Kidney glomerular epithelial cell (primary cell): ENCODE results near the gene WWOX.
"Not testable (repeated sequence)": the region's sequence is repeated elsewhere in the genome, so short reads cannot be mapped to it uniquely, and the experiment has no call there.

Experiments used
- DNase-seq: peaks from one replicate; lab custom pipeline; 2025; lab: John Stamatoyannopoulos, UW

The WWOX gene

DNA sequence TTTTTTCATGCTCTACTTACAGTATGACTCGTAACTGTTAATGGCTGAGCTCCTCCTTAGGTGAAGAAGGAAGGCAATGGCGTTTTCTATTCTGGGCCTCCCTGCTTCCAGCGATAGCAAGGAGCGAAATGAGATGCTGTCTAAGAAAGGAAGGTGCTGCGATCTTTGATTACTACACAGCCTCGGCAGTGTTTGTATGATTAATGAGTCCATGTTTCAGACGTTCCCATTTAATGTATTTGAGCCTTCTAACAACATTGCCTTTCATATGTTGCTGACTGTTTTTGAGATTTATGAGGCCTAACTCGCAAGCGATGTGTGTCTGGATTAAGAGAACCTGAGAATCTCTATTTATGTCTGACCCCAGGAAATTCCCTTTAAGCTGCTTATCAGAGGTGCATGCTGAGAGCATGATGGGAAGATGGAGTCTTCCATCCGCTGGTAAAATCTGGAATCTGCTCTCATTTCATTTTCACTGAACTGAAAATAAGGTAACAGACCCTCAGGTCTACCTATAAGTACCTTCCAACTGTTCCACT, 403.4 kb downstream of the WWOX start:
- DNase-seq = no peak

DNA sequence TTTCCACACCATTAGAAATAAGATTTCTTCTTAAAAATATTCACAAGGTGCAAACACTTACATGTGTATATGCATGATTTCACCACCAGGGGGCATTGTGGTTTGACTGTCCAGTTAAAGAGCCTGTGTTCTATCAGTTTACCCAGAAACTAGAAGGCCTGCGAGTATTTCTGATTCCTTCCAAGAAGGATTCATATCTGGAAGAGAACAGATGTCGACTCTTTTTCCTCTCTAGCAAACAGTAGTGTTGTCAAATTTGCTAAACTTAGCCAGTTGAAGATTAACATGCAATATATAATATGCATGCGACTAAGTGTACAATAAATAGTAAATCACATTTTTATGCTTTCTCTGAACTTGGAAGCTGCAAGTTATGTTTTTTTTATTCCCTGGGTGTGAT, 404.1 kb downstream of the WWOX start:
- DNase-seq = peak; percentile 36

DNA sequence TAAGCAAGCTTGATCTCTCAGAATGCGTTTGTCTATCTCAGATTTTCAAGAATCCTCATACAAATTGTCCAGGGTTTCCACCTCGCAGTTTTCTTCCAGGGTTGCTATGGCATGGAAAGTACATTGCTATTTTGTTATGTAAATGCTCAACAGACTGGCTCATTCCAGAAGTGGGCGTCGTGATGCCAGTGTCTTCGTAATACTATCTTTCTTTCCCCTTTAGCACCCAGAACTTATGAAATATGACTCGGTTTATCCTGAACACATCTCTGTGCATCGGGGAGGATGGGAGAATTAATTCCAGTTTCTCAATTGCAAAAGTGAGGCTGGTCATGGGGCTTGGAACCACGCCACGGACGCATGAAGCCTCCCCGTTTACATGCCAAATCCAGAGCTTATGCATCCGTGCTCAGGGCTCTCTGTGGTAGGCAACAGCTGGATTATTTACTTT, 405.0 kb downstream of the WWOX start:
- no peak for DNase-seq

DNA sequence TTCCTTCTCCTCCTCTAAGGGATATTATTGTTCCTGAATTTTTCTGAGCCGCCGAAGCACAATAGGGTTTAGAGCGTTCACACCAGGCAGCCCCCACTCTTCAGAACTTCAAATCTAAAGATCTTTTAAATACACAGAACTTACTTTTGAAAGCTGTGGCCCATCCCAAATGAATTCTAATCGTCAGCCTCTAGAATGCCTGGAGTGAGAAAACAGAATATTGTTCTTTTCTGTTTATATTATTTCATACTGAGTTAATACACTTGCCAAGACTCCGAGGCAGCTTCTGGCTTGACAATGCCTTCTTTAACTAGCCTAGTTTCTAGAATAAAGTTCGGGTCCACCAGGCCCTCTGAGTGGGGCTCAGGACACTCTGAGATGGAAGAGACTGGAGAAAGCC, 405.6 kb downstream of the WWOX start:
- DNase-seq = no peak

DNA sequence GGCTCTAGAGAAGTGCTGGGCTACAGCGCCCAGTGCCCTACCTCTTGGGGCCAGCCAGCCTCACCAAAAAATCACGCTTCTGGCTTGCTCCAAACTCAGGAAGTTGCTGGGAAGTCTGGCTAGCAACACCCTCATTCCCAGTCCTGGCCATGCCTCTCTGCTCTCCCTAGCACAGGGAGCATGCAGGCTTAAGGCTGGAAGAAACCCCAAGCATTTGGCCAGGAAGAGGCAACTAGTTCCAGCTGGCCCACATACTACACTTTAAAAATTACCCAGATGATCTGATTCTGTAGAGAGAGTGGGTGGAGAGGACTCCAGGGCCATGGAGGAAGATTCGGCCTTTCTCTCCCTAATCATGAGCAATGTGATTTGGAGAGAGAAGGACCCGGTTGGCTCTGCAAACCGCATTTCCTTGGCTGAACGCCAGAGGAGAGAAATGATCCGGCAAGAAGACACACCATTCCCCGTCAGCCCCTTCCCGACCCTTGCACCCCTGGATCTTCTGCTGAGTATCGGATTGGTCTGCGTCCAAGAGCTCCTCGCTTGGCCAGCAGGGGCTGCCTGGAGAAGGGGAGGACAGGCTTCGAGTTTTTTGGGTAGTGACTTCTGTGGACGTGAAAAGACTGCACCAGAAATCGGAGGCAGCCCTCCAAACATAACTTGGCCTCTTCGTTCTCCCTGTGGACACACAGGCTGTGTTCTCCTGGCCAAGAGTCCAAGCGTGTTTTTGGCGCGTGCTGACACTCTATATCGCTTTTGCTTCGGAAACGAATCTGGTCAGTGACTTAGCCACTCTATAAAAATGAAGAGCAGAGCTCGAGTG, 406.3 kb downstream of the WWOX start:
- peak; percentile 28 for DNase-seq

DNA sequence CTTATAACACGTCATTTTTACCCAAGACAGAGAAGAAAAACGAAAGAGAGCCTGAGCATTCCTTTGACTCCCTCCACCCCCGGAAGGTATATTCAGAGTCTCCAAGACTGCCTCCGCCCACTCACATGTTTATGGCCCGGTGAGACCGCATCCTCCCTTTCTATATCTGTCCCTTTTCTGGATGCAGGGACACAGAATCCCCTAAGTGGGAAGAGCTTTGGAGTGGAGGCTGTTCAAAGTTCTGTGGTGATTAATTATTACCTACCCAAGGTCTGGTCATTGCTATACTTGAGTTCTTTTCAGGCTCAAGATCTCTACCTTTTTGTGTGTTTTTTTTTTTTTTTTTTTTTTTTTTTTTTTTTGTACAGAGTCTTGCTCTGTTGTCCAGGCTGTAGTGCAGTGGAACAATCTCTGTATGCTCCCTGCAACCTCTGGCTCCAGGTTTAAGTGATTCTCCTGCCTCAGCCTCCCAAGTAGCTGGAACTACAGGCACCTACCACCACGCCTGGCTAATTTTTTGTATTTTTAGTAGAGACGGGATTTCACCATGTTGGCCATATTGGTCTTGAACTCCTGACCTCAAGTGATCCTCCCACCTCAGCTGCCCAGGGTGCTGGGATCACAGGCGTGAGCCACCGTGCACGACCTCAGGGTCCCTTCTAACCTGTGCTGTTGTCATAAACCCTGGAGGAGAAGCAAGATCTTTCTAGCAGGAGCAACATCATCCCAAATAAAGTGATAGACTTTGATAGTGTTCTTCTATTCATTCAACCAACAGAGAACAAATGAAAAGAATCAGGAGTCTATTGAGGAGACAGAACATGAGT, 407.1 kb downstream of the WWOX start:
- DNase-seq = peak; percentile 35

DNA sequence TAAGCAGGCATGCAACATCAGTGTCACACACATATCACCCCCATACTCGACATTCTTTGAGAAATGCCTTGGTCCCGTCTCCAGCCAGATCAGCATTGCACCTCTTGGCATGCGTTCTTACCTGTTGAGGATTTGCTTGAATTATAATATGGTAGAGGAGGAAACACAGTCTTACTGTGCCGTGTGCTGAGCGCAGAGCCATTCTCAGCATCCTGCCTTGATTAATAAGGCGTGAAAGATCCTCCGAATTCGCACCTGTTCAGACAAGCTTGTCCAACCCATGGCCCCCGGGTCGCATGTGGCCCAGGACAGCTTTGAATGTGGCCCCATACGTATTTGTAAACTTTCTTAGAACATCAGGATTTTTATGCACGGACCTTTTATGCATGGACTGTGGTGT, 408.1 kb downstream of the WWOX start:
- DNase-seq = no peak

DNA sequence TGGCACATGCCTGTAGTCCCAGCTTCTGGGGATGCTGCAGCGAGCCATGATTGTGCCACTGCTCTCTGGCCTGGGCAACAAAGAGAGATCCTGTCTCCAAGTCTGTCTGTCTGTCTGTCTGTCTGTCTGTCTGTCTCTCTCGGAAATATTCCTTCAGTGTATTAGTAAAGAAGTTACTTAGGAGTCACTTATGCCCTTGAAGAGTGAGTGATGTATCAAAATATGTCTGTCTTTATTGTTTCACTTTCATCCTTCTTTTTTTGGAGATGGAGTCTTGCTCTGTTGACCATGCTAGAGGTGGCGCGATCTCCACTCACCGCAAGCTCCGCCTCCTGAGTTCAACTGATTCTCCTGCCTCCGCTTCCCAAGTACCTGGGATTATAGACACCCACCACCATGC, 410.5 kb downstream of the WWOX start:
- no peak for DNase-seq

DNA sequence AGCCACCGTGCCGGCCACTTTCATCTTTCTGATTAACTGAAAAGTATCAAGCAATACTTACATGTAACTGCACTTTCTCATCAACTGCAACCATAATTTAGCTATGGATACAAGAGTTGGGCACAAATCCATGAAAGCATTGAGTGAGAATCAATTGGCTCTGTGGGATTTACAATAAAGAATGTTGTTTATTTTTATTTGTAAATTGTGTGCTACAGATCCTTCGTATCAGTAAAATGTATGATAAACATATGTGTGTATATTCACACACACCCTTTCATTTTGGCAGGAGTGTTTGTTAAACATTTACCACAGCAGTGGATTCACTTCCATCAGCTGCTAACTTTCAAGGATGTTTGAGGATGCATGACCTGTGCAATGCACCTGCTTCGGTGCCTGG, 411.0 kb downstream of the WWOX start:
- no peak for DNase-seq

DNA sequence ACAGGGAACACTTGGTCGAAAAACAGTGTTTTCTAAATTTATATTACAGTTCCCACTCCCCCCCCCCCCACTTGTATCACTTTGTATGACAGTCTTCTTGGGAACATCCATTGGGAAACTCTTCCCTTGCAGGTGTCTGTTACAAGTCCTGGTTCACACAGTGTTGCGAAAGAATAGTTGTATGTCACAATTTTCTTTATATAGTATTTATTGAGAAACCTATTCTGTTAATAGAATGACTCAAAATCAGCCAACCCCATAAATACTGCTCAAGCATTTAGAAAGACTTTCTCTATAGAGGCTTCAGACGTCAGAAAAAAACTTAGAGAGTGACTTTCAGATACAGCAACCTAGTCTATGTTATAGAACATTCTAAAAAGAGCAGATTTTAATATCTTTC, 414.4 kb downstream of the WWOX start:
- no peak for DNase-seq

DNA sequence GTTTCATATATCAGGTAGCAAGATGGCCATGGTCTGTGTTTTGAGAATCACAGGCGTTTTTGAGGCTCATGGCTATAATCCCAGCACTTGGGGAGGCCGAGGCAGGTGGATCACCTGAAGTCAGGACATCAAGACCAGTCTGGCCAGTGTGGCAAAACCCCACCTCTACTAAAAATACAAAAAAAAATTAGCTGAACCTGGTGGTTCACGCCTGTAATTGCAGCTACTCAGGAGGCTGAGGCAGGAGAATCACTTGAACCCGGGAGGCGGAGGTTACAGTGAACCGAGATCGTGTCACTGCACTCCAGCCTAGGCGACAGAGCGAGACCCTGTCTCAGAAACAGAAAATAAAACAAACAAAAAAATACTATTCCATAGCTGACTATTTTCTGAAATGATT, 415.4 kb downstream of the WWOX start:
- DNase-seq = not testable (repeated sequence)

DNA sequence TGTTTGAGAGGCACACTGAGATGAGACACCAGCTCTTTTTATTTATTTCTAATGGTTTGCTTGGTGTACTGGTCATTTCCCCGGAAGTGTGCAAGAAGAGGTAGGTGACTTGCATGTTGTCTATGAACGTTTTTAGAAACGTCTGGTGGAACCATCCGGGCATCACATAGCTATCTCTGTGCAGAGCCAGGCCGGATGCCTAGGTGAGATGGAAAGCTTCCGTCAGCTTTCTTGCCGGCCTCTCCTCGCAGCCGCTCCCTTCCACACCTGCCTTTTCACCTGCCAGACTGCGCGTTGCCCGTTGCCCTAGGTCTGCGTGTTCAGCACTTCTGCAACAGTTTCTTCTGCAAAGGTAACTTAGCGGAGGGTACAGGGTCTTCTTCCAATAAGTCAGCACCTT, 416.0 kb downstream of the WWOX start:
- DNase-seq = no peak

DNA sequence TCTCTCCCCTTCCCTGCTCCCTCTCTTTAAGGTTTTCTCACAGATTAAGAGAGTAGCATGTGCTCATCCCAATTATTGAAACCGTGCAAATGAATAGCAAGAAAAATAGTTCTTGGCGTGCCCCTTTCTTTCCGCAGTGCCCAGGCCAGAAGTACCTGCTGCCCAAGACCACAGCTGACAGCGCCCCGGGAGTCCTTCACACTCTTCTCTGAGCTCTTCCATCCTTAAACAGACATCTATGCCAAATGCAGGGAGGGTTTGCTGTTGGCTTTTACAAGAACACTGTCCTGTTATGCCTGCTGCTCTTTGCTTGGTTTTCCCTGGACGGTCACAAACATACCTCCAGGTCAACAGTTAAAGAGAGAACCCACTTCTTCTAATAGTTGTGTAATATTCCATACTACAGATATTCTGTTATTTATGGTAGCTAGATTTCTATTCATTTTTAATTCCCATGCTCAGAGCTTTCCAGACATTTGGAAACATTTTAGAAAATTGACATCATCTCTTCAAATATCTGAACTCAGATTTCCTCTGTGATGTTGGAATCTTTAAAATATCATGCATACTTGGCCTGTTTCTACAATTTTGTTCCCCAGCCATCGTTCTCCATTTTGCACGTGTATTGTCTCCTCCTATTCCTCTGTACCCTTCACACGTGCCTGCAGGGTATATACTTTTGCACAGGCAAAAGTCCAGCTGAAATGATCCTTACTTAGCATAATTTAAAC, 416.7 kb downstream of the WWOX start:
- DNase-seq = no peak

DNA sequence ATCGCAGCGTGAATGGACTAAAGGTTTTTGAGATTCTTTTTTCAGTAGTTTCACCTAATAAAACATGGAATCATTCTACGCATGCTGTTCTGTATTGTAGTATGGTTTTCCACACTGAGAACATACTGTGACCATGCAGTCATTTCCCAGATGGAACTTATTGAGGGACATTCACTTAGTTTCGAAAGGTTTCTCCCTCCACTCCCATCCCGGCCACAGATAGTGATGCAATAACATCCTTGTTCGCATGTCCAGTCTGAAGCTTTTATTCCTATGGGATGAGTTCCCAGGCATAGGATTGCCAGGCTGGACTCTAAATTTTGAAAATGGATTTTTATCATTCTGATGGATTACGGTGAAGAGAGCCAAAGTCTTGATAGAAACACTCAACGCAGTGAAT, 420.4 kb downstream of the WWOX start:
- no peak for DNase-seq

DNA sequence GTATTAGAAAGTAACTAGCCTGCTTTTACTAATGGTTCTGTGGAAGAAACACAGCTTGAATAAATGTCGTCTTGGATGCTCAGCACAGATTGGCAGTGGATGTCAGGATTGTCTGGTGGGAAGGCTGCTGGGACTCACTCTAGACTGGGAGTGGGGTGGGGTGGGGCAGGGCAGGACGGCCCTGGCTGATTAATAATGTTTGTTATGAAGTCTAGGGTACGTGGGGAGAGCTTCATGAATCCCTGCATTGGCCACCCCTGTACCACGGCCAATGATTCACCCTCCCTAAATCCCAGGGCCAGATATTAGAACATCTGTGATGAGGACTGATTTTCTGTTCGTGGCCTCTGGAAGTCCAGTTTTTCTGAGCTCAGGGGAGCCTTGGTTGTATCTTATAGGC, 421.0 kb downstream of the WWOX start:
- no peak for DNase-seq

DNA sequence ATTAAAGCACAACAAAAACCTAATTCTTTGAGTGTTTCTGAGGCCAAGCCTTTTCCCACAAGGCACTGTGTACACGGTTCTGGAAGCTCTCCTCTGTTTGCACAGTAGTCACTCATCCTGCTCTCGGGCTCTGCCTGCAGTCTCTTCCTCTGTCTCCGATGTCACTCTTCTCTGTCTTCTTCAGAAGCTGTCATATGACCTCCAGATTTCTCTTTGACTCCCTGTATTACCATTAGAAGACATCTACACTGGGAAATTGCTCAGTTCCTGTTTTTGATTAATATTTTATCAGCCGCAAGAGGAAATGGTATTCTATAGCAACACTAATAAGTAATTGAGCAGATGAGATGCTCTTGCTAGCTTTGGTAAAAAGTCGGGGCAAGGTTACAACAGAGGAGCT, 422.9 kb downstream of the WWOX start:
- DNase-seq = no peak

DNA sequence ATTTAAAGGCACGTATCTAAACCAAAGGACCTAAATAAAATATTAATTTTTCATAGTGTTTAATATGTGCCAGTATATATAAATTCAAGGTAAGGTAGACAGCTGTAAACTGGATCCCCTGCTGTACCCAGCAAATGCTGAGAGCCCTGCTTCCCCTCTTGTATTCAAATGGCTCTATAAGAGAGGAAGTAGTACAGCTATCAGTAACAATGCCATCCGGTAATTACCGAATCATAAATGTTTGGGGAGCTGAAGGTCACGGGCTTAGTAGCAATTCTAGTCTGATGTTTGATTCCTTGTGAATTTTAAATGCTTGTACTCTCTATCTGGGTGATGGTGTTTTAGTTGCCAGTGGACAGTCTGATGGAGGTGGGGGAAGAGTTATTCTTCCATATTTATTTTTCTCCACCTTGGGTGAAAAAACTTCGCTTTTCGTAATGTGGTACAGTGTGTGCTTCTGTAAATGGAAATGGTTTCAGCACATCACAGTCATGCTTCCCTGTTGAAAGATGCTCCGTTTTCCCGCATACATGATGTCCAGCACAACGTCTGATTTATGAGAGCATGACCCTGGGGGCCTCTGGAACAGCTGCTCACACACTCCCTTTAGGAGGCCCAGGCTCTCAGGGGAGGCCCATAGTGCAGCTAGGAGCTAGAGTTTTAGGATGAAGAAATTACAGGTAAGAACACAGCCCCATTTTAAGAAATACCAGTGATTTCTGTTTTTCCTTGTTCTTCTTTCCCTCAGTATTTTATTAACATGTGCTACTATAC, 423.9 kb downstream of the WWOX start:
- no peak for DNase-seq

DNA sequence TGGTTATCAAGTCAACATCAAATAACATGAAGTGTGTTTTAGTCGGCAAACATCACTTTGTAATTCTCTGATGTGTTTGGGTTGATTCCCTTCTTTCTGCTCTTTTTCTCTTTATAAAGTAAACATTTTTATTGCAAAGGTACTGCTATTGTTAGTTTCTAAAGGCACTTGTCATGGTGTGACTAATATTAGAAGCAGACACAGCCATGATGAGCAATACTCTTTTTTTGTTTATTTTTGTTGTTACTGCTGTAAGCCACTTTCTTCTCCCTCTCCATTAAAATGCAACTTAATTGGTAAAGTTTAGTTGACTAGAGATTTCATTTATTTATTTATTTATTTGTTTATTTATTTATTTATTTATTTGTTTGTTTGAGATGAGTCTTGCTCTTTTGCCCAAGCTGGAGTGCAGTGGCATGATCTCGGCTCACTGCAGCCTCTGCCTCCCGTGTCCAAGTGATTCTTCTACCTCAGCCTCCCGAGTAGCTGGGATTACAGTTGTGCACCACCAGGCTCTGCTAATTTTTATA, 424.7 kb downstream of the WWOX start:
- DNase-seq = no peak

DNA sequence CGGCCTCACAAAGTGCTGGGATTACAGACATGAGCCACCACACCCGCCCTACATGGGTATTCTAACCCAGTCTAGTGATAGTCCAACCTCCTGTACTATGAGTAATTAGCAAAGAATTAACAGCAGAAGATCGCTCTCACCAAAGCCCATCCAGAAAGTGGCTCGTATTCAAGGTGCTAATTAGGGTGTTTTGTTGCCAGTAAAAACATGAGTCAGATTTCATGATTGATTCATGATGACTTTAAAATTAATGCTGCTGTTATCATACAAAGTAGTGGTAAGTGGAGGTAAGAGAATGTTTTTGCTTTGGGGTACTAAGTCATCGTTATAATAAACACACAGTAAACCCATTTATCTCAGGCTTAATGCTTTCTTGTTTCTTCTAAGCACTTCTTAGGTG, 428.8 kb downstream of the WWOX start:
- no peak for DNase-seq

DNA sequence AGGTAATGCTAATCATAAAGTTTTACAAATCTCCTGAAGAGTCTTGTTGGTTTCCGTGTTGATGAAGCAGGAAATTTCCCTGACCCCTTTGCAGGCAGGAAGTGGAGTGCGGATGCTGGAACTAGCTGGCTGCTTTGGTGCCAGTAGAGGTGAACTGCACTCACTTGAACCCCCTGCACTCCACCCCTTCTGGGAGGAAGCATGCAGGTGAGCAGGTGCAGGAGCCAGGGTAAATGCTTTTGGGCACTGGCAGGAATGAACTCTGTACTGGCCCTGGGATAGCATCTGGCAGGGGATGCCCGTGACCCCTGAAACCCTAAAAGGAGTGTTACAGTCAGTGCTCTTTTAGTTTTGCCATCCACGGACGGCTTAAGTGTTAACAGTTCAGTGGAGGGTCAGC, 430.4 kb downstream of the WWOX start:
- DNase-seq = no peak

DNA sequence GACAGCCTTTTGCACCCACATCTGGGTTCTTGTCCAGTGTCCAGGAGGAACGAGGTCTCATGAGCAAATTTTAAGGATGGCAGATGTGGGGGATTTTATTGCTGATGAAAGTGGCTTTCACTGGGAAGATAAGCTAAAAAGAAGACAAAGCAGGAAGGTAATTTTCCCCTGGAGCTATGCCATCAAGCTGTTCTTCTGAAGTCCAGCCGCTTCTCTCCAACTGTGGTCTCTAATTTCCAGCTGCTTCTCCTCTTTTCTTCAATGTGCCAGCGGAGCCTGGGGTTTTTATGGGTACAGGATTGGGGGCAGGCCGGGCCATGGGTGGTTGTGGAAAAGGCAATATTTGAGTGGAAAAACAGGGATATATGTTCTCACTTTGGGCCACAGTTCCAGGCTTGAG, 430.8 kb downstream of the WWOX start:
- no peak for DNase-seq
